Peyer's patch (tissue), 4 donors: Measurements from ENCODE around the gene EXD3.

Experiments used
- CTCF ChIP-seq, 6 experiments: fragments of 450-650 bp in 4 of 6; fragments of 200-600 bp in 2 of 6; sonication (generic) in 1 of 6; IDR thresholded peaks; one replicate each; pipeline ENCODE4 v1.5.1; 2017 to 2019; ENCODE audit warnings: antibody characterized with exemption in 6 of 6, mild to moderate bottlenecking in 3 of 6, moderate library complexity in 1 of 6
- POLR2A ChIP-seq, 2 donors: fragments of 450-650 bp; IDR thresholded peaks; one replicate each; pipeline ENCODE4 v1.5.1; 2017; ENCODE audit warnings: antibody characterized with exemption in 2 of 2, mild to moderate bottlenecking in 2 of 2, moderate library complexity in 2 of 2

DNA sequence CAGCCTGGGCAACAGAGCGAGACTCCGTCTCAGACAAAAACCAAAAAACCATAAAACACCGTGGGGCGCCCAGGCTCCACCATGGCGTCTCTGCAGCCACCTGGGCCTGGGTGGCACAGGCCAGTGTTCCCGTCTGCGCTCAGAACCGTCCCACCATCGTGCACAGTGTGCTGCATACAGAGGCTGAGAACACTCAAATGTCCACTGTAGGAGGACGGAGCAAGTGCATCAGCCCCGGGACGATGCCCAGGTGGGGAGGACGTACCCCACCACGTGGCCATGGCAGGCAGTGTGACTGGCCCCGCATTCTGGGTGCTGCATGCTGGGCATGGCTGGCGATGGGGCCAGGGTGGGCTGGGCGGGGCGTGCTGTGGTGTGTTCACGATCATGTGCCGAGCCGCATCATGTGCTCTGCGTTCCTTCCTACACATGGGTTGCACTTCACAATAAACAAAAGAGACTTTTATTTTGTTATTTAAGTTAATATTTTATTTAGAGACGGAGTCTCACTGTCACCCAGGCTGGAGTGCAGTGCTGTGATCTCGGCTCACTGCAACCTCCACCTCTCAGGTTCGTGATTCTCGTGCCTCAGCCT, 37.8 kb downstream of the EXD3 start:
- TF ChIP-seq POLR2A (IDR thresholded peaks at IDR 0.05) (no peak), CTCF (IDR thresholded peaks at IDR 0.05) (no peak)
